B cell (primary cell): ENCODE measurements around the gene LPCAT1. TPM values are rescaled to one million over a fixed set of nuclear protein-coding genes. Genes with fewer than 3 reads are reported as not detected.

Experiments used
- ATAC-seq: fragments of 200-7000 bp; cut with Tn5 transposase; one replicate; pipeline ENCODE4 v1.10.0; 2021; ENCODE audit warnings: low read depth, mild to moderate bottlenecking, moderate number of reproducible peaks, moderate library complexity
- CTCF ChIA-PET: fragments of 350-600 bp; sonication (Branson Sonifier 250); formaldehyde crosslinking; loops from one replicate; lab custom pipeline; 2021; ENCODE audit warnings: antibody characterized with exemption, inconsistent platforms; lab: Charles Lee
- POLR2A ChIA-PET: fragments of 350-600 bp; sonication (Branson Sonifier 250); formaldehyde crosslinking; loops from one replicate; lab custom pipeline; 2021; ENCODE audit warnings: antibody characterized with exemption; lab: Charles Lee
- DNase-seq: peaks from one replicate; pipeline ENCODE4 v3.0.0; 2013
- H2AFZ ChIP-seq: 2 replicates; pipeline ENCODE4 v1.6.1; 2012; ENCODE audit warnings: mild to moderate bottlenecking, low read depth, low read length; ENCODE audit not compliant: insufficient read depth, poor library complexity, severe bottlenecking
- H3K27ac ChIP-seq, 2 donors: 1 replicate in 1 of 2; 2 replicates in 1 of 2; pipeline ENCODE4 v1.5.1; 2012 to 2013; ENCODE audit warnings: low read length in 2 of 2, mild to moderate bottlenecking in 2 of 2, moderate library complexity in 1 of 2
- H3K27me3 ChIP-seq, 4 experiments: fragments of 200-600 bp in 1 of 4; sonication (generic) in 1 of 4; replicated peaks in 1 of 4; 1 replicate in 2 of 4; 2 replicates in 2 of 4; pipeline versions ENCODE4 v1.6.1 to v1.7.0; 2013 to 2016; ENCODE audit warnings: low read length in 3 of 4, mild to moderate bottlenecking in 2 of 4, mixed read lengths in 1 of 4, moderate library complexity in 1 of 4; ENCODE audit not compliant: insufficient read depth in 4 of 4, control insufficient read depth in 3 of 4; ENCODE audit errors: control extremely low read depth in 1 of 4
- H3K36me3 ChIP-seq, 2 experiments: replicated peaks in 1 of 2; 1 replicate in 1 of 2; 2 replicates in 1 of 2; pipeline versions ENCODE4 v1.6.1 to v1.7.1; 2013; ENCODE audit warnings: low read length in 1 of 2; ENCODE audit not compliant: insufficient read depth in 2 of 2, control insufficient read depth in 1 of 2; ENCODE audit errors: control extremely low read depth in 1 of 2, extremely low read depth in 1 of 2
- H3K4me1 ChIP-seq, 2 donors: fragments of 200-600 bp in 1 of 2; sonication (generic) in 1 of 2; 1 replicate in 1 of 2; 2 replicates in 1 of 2; pipeline versions ENCODE4 v1.5.1 to v1.6.1; 2013 to 2017; ENCODE audit warnings: low read length in 2 of 2; ENCODE audit not compliant: control insufficient read depth in 2 of 2, insufficient read depth in 2 of 2
- H3K4me2 ChIP-seq: replicated peaks from 2 replicates; pipeline ENCODE3; 2012; ENCODE audit warnings: mild to moderate bottlenecking, low read depth, low read length; ENCODE audit not compliant: poor library complexity, severe bottlenecking
- H3K4me3 ChIP-seq, 5 experiments: fragments of 200-600 bp in 1 of 5; sonication (generic) in 1 of 5; 1 replicate in 3 of 5; 2 replicates in 2 of 5; pipeline versions ENCODE4 v1.5.1 to v1.7.0; 2011 to 2016; ENCODE audit warnings: low read length in 4 of 5, mild to moderate bottlenecking in 4 of 5, low read depth in 2 of 5, control low read depth in 1 of 5, moderate library complexity in 1 of 5; ENCODE audit not compliant: insufficient read depth in 1 of 5; ENCODE audit errors: control extremely low read depth in 1 of 5, extremely low read depth in 1 of 5
- H3K79me2 ChIP-seq: fragments of 200-600 bp; sonication (generic); one replicate; pipeline ENCODE4 v1.6.0; 2016; ENCODE audit warnings: low read length; ENCODE audit not compliant: control insufficient read depth, insufficient read depth
- H3K9ac ChIP-seq: fragments of 200-600 bp; sonication (generic); 2 replicates; pipeline ENCODE4 v1.6.1; 2017; ENCODE audit warnings: mild to moderate bottlenecking, low read length, moderate library complexity
- H3K9me3 ChIP-seq, 3 donors: one replicate each; pipeline versions ENCODE4 v1.6.1 to v1.7.1; 2013; ENCODE audit warnings: low read length in 2 of 3; ENCODE audit not compliant: control insufficient read depth in 2 of 3, insufficient read depth in 1 of 3; ENCODE audit errors: control extremely low read depth in 1 of 3
- H4K20me1 ChIP-seq: 2 replicates; pipeline ENCODE4 v1.6.0; 2012; ENCODE audit warnings: mild to moderate bottlenecking, low read length; ENCODE audit not compliant: insufficient read depth, control insufficient read depth, poor library complexity, severe bottlenecking
- H3K27ac Mint-ChIP-seq: one replicate; pipeline ENCODE4 v1.8.0; 2021; ENCODE audit warnings: mixed read lengths
- H3K27me3 Mint-ChIP-seq: one replicate; pipeline ENCODE4 v1.8.0; 2021; ENCODE audit warnings: mixed read lengths
- H3K4me1 Mint-ChIP-seq: one replicate; pipeline ENCODE4 v1.8.0; 2021; ENCODE audit warnings: mixed read lengths
- H3K4me3 Mint-ChIP-seq: one replicate; pipeline ENCODE4 v1.8.0; 2021; ENCODE audit warnings: mixed read lengths
- H3K9me3 Mint-ChIP-seq: one replicate; pipeline ENCODE4 v1.8.0; 2022; ENCODE audit warnings: mixed read lengths; ENCODE audit not compliant: insufficient read depth
- CTCF ChIP-seq: fragments of 200-600 bp; IDR thresholded peaks from one replicate; pipeline ENCODE4 v1.8.0; 2022; ENCODE audit warnings: antibody characterized with exemption, mild to moderate bottlenecking
- EZH2 ChIP-seq: IDR thresholded peaks from 2 replicates; pipeline ENCODE4 v1.6.1; 2012; ENCODE audit warnings: borderline replicate concordance, low read depth, mild to moderate bottlenecking, moderate library complexity, low read length; ENCODE audit not compliant: insufficient read depth, poor library complexity, severe bottlenecking
- WGBS: methylation state at CpG from one replicate; pipeline ENCODE4 v1.1.5; 2013; ENCODE audit warnings: missing lambda C conversion rate; ENCODE audit not compliant: insufficient coverage; 5-methylcytosine and 5-hydroxymethylcytosine counted together
- intact Hi-C: fragments of 100-400 bp; cut with micrococcal nuclease; formaldehyde crosslinking; loops from one replicate; pipeline ENCODE4 v1.10.0; 2022
- polyA plus RNA-seq: library from polyadenylated mRNA; depleted of rRNA; stranded (reverse); fragments of >200 nt; gene quantifications from 2 replicates; pipeline ENCODE4 v1.2.3, GENCODE V29; 2012
- total RNA-seq, 2 donors: library from RNA; stranded (reverse); fragments of 120-200 nt in 1 of 2; gene quantifications; 1 replicate in 1 of 2; 2 replicates in 1 of 2; pipeline versions ENCODE4 v1.2.3 to v1.2.4, GENCODE V29; 2013 to 2022

Gene LPCAT1
- total and polyA plus RNA-seq, 2 donors (not counting 1 experiment from before 2014, with no cell fraction given) = 94.8 to 159 TPM

GRCh38 chr5:1420211-1421195 lies 103.3 kb downstream of the LPCAT1 start:
- H3K36me3 ChIP-seq = no peaks in the 10 kb centered on the region
- no peak for DNase-seq
- H3K4me1 Mint-ChIP-seq = no peaks in the 10 kb centered on the region
- H3K9me3 ChIP-seq = peaks cover 0 to 19% (median 0%) of the 10 kb centered on the region in 3 donors
- H4K20me1 ChIP-seq = no peaks in the 10 kb centered on the region
- no peak overlapping the region for H3K4me2 ChIP-seq
- no peak overlapping the region for H3K4me3 Mint-ChIP-seq
- ATAC-seq = no peak
- no peaks in the 10 kb centered on the region for H3K4me1 ChIP-seq
- H3K4me3 ChIP-seq = no peak overlapping the region
- no peak overlapping the region for H3K27ac ChIP-seq
- H3K9me3 Mint-ChIP-seq = no peaks in the 10 kb centered on the region
- no peak overlapping the region for H2AFZ ChIP-seq
- POLR2A ChIA-PET = no interaction called here
- no peak overlapping the region for H3K27ac Mint-ChIP-seq
- intact Hi-C loops = no loop called here
- no peak overlapping the region for H3K9ac ChIP-seq
- H3K27me3 Mint-ChIP-seq = peaks cover 6% of the 10 kb centered on the region
- no peaks in the 10 kb centered on the region for H3K79me2 ChIP-seq
- CTCF ChIA-PET = no interaction called here
- no peak for TF ChIP-seq EZH2
- no peak for TF ChIP-seq CTCF
- H3K27me3 ChIP-seq = peaks cover 0 to 5% (median 0%) of the 10 kb centered on the region in 4 experiments
- WGBS = 87% methylated on average over 20 of the region's 23 CpGs
